Mucosa of stomach (tissue), 1 donor: ENCODE data around the gene ANKRD40.
A peak's percentile ranks its signal among the peaks of the same experiment; 100 is the strongest.

Experiments used
- H3K27me3 ChIP-seq: one replicate; pipeline ENCODE4 v1.7.0; 2013; ENCODE audit warnings: mild to moderate bottlenecking, low read length; ENCODE audit not compliant: control insufficient read depth, insufficient read depth
- H3K36me3 ChIP-seq: one replicate; pipeline ENCODE4 v1.7.0; 2013; ENCODE audit warnings: low read length; ENCODE audit not compliant: control insufficient read depth, insufficient read depth
- H3K4me1 ChIP-seq: one replicate; pipeline ENCODE4 v1.7.0; 2013; ENCODE audit warnings: mild to moderate bottlenecking, low read length; ENCODE audit not compliant: control insufficient read depth, insufficient read depth
- H3K4me3 ChIP-seq: one replicate; pipeline ENCODE4 v1.7.0; 2013; ENCODE audit warnings: low read length
- H3K9ac ChIP-seq: one replicate; pipeline ENCODE4 v1.7.0; 2013; ENCODE audit warnings: mild to moderate bottlenecking, low read length, moderate library complexity
- H3K9me3 ChIP-seq: one replicate; pipeline ENCODE4 v1.7.0; 2013; ENCODE audit warnings: mild to moderate bottlenecking, low read length, moderate library complexity; ENCODE audit not compliant: control insufficient read depth
- donor health status: Pancreatic carcinoma.

ANKRD40 gene

DNA sequence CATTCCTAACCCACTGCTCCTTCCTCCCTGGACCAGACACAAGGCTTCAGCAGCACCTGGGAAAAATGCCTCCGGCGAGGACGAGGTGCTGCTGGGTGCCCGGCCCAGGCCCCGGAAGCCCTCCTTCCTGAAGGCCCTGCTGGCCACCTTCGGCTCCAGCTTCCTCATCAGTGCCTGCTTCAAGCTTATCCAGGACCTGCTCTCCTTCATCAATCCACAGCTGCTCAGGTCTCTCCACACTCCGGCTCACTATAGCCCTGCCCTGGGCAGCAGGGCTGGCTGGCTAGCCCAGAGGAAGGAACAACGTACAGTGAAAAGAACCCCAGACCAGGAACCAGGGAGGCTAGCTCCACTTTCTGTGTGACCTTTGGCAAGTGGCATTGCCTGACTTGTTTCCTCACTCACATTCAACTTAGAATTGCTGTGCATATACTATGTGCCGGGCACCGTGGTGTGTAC lies 46.8 kb downstream of the ANKRD40 start:
- H3K4me3 ChIP-seq, result no peak overlapping the region
- peaks cover 67% of the 10 kb centered on the region for H3K4me1 ChIP-seq
- H3K9ac ChIP-seq, result peak overlapping the region; percentile 50
- H3K9me3 ChIP-seq, result no peaks in the 10 kb centered on the region
- H3K36me3 ChIP-seq, result peaks cover 17% of the 10 kb centered on the region
- no peaks in the 10 kb centered on the region for H3K27me3 ChIP-seq

DNA sequence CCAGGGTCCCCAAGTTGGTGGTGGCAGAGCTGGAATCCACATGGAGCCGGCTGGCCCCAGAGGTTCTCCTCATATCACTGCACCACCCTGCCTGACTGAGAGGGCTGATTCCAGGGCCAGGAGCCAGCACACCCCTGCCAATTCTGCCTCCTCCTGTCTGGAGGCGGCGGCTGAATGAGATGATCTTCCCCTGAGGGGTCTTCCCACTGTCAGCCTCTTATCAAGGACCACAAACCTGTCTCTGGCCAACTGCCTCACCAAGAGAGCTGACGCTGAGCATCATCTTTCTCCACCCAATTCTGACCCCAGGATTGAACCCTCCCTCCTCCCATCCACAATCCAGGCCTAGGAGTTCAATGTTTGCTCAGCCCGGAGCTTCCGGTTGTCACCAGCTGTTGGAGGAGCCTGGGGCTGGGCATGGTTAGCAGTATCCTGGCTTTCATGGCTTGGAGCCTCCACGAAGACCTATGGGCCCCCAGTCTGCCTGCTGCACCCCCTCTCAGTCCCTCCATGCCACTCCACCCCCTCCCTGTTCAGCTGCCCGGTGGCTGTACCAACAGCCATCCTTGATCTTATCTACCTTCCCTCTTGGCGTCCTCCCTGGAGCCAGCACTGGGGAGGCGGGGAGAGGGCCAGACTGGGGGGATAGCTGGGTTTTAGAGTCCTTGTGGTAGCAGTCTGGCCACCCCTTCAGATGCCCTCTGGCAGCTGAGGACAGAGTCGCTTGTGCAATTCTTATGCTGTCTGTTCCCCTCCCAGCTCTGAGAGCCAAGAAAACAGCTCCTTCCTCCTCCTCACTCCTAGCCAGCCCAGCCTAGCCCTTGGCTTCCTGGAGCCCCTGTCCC lies 47.5 kb downstream of the ANKRD40 start:
- Histone ChIP-seq H3K4me3 (no peak overlapping the region), H3K9me3 (no peaks in the 10 kb centered on the region), H3K36me3 (peaks cover 17% of the 10 kb centered on the region), H3K27me3 (no peaks in the 10 kb centered on the region), H3K9ac (peak overlapping the region; percentile 50), H3K4me1 (peaks cover 67% of the 10 kb centered on the region)

DNA sequence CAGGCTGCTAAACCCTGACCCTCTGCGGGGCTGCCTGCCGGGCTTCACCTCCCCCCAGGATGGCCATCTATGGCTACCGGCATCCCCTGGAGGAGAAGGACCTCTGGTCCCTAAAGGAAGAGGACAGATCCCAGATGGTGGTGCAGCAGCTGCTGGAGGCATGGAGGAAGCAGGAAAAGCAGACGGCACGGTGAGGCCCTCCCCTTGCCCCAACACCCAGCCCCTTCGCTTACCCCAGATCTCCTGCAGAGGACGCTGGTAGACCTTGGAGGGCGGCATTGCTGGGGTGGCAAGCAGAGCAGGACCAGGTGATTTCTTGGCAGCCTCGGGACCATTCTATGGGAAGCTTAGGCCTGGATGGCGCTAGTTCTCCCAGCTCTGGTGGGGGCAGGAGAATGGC lies 48.5 kb downstream of the ANKRD40 start:
- H3K36me3 ChIP-seq, result peaks cover 17% of the 10 kb centered on the region
- no peak overlapping the region for H3K4me3 ChIP-seq
- no peaks in the 10 kb centered on the region for H3K27me3 ChIP-seq
- H3K9ac ChIP-seq, result no peak overlapping the region
- peaks cover 67% of the 10 kb centered on the region for H3K4me1 ChIP-seq
- no peaks in the 10 kb centered on the region for H3K9me3 ChIP-seq

DNA sequence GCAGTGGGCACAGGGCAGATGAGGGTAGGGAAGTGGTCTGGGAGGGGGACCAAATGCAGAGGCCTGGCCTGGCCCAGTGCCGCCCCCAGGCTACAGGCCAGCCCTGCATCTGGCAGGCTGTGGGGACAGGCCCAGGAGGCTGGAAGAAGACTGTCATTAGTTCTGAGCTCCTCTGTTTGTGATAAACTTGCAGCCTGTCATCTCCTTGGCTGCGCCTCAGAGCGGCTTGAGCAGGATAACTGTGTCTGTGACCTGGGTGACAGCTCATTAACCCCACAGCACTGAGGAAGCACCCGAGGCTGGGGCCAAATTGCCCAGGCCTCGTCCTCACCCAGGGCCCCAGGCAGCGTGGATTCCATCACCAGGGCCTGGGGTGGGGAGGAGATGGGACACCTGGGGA lies 49.1 kb downstream of the ANKRD40 start:
- Histone ChIP-seq H3K4me1 (peaks cover 67% of the 10 kb centered on the region), H3K36me3 (peaks cover 17% of the 10 kb centered on the region), H3K9me3 (no peaks in the 10 kb centered on the region), H3K27me3 (no peaks in the 10 kb centered on the region), H3K9ac (no peak overlapping the region), H3K4me3 (no peak overlapping the region)

DNA sequence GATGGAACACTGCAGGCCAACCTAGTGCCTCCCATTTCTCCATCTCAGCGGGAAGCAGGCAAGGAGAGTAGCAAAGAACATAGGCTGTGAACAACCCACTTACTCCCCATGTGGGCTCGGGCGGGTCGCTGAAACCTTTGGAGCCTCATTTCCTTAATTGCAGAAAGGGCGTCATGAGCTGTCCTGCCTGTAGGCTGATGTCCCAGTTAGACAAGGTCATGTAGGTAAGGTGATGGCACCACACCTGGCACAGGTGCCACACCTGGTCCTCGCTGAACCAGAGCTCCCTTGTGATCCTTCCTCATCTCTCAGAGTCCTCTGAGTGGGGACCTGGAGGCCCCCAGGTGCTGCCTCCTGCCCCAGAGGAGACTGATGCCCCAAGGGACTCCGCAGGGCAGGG lies 50.1 kb downstream of the ANKRD40 start:
- Histone ChIP-seq H3K9me3 (no peaks in the 10 kb centered on the region), H3K9ac (no peak overlapping the region), H3K4me1 (peaks cover 64% of the 10 kb centered on the region)

DNA sequence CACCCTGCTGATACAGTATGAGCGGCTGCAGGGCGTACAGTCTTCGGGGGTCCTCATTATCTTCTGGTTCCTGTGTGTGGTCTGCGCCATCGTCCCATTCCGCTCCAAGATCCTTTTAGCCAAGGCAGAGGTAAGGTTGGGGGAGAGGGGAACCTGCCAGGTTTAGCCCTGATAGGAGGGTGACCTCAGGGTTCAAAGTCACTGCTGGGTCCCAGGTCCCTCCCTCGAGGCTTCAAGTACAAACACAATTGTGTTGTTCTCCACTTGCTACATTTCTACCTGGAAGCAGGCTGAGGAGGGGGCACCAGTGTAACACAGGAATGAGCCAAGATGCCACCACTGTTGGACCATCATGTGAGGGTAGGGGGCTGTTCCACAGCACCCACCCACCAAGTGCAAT lies 50.7 kb downstream of the ANKRD40 start:
- Histone ChIP-seq H3K36me3 (peaks cover 17% of the 10 kb centered on the region), H3K9me3 (no peaks in the 10 kb centered on the region), H3K4me1 (peaks cover 58% of the 10 kb centered on the region), H3K9ac (no peak overlapping the region), H3K27me3 (no peaks in the 10 kb centered on the region), H3K4me3 (no peak overlapping the region)

More for the DNA sequence above, 50.1 kb downstream of the ANKRD40 start:
- Histone ChIP-seq H3K27me3 (no peaks in the 10 kb centered on the region), H3K36me3 (peaks cover 17% of the 10 kb centered on the region), H3K4me3 (no peak overlapping the region)

DNA sequence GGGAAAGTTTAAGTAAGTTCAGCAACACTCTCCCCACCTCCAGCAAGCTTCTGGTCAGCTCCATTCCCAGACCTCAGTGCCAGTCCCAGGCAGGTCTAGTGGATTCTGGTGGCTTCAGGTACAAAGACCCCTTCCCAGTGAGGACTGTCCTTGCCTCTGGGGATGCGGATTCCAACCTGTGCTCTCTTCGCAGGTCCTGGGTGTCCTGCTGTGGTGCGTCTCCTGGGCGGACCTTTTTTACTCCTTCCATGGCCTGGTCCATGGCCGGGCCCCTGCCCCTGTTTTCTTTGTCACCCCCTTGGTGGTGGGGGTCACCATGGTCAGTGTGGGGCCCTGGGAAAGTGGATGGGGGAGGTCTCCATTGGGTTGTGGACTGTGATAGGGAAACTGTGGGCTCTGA lies 51.2 kb downstream of the ANKRD40 start:
- Histone ChIP-seq H3K4me1 (peaks cover 53% of the 10 kb centered on the region), H3K4me3 (no peak overlapping the region), H3K9ac (no peak overlapping the region), H3K27me3 (no peaks in the 10 kb centered on the region), H3K36me3 (peaks cover 17% of the 10 kb centered on the region), H3K9me3 (no peaks in the 10 kb centered on the region)

DNA sequence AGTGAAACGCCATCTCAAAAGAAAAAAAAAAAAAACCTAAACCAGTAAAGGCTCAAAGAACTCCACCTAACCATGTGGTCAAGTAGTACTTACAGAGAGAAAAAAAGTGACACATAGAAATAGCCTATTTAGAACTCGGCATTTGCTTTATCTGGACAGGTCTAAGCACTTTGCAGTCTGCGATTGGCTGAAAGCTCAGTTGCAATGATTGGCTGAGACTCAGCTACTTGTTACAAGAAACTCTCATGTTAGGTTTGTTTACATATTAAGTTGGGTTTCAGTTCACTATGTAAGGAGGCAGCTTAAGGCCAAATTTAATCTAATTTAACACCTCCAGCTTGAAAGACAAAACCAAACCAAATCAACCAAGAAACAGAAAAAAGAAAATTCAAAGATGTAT lies 54.0 kb downstream of the ANKRD40 start:
- Histone ChIP-seq H3K9me3 (no peaks in the 10 kb centered on the region), H3K4me1 (peaks cover 25% of the 10 kb centered on the region), H3K9ac (no peak overlapping the region), H3K36me3 (peaks cover 12% of the 10 kb centered on the region), H3K4me3 (no peak overlapping the region), H3K27me3 (no peaks in the 10 kb centered on the region)

DNA sequence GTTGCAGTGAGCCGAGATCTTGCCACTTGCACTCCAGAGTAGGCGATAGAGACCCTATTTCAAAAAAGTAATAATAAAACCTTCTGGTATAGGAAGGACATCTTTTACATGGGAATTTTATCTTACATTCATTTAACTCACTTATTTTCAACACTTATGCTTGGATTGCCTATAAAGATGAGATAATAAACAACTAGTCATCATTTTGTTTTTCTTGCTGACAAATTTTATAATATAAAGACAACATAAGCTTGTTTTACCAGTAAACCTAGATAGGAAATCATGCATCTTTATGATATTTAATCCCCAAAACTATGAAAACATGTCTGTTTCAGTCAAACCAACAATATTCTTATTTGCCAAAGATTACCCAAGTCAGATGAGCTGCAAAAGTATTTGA lies 56.1 kb downstream of the ANKRD40 start:
- Histone ChIP-seq H3K9me3 (no peaks in the 10 kb centered on the region), H3K9ac (no peak overlapping the region), H3K4me1 (peaks cover 4% of the 10 kb centered on the region), H3K4me3 (no peak overlapping the region), H3K27me3 (no peaks in the 10 kb centered on the region), H3K36me3 (peaks cover 2% of the 10 kb centered on the region)

DNA sequence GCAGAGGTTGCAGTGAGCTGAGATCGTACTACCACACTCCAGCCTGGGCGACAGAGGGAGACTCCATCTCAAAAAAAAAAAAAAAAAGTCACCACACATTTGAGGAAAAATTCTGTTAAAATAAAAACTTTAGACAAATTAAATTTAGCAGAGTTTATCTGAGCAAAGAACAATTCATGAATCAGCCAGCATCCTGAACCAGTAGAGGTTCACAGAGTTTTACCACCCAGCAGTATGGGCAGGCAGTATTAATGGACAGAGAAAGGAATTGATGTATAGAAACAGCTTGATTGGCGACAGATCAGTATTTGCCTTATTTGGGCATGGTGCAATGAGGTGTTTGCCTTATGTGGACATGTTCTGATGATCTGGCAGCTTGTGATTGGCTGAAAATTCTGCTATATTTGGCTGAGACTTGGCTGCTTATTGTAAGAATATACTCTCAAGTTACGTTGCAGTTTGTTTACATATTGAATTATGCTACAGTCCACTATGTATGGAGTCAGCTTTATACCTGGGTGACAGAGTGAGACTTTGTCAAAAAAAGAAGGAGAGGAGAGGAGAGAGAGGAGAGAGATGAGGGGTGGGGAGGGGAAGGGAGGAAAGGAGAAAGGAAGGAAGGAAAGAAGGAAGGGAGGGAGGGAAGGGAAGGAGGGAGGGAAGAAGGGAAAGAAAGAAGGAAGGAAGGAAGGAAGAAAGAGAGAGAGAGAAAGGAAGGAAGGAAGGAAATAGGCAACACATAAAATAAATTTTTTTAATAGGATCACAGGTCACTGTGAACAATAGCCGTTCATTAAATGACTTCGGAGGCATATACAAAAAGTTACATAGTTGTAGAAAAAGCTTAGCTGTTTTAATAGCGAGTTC lies 58.4 kb downstream of the ANKRD40 start:
- H3K9ac ChIP-seq, result no peak overlapping the region
- H3K4me1 ChIP-seq, result no peaks in the 10 kb centered on the region
- H3K4me3 ChIP-seq, result no peak overlapping the region
- no peaks in the 10 kb centered on the region for H3K36me3 ChIP-seq
- no peaks in the 10 kb centered on the region for H3K27me3 ChIP-seq
- no peaks in the 10 kb centered on the region for H3K9me3 ChIP-seq

DNA sequence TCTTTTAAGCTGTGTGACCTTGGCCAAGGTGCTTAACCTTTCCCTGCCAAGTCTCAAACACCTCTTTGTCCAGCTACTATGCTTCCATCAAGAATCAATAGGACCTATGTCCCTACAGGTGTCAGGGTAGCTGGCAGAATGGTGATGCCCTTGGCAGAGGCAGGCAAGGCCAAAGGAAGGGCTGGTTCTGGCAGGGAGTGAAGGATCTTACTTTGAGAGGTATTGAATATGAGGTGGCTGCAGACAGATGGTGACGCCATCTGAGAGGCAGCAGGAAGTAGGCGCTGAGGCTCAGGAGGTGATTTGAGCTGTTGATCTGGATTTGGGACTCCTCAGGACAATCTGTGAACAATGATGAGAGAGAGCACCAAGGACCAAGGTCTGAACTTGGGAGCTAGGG lies 60.5 kb downstream of the ANKRD40 start:
- H3K9me3 ChIP-seq, result no peaks in the 10 kb centered on the region
- peaks cover 9% of the 10 kb centered on the region for H3K36me3 ChIP-seq
- no peak overlapping the region for H3K9ac ChIP-seq
- H3K4me1 ChIP-seq, result peaks cover 17% of the 10 kb centered on the region
- no peak overlapping the region for H3K4me3 ChIP-seq
- H3K27me3 ChIP-seq, result no peaks in the 10 kb centered on the region
